GM19452 (cell line): ENCODE data around the gene KIAA1549.

Experiments used
- ATAC-seq: cut with Tn5 transposase; IDR thresholded peaks from one replicate; pipeline ENCODE4 v1.9.1; 2021; ENCODE audit not compliant: unreplicated experiment

KIAA1549 gene

GRCh38 chr7:138861051-138861450, 120.1 kb downstream of the KIAA1549 start:
- ATAC-seq: no peak

- no peak for ATAC-seq
These were observed 123.5 kb downstream of the KIAA1549 start for GRCh38 chr7:138857728-138858127.

GRCh38 chr7:138854115-138854645, 127.0 kb downstream of the KIAA1549 start:
- no peak for ATAC-seq

GRCh38 chr7:138853448-138853847, 127.7 kb downstream of the KIAA1549 start:
- no peak for ATAC-seq

- ATAC-seq: no peak
These were observed 128.7 kb downstream of the KIAA1549 start for GRCh38 chr7:138852469-138852868.

GRCh38 chr7:138849701-138850100, 131.5 kb downstream of the KIAA1549 start:
- ATAC-seq: no peak

GRCh38 chr7:138848056-138848980, 132.9 kb downstream of the KIAA1549 start:
- ATAC-seq: no peak

- ATAC-seq: no peak
These were observed 135.5 kb downstream of the KIAA1549 start for GRCh38 chr7:138845711-138846110.

- ATAC-seq: no peak
These were observed 137.3 kb downstream of the KIAA1549 start for GRCh38 chr7:138843632-138844580.

- no peak for ATAC-seq
These were observed 139.1 kb downstream of the KIAA1549 start for GRCh38 chr7:138842111-138842510.

- no peak for ATAC-seq
These were observed 143.0 kb downstream of the KIAA1549 start for GRCh38 chr7:138838166-138838565.

- ATAC-seq: no peak
These were observed 143.6 kb downstream of the KIAA1549 start for GRCh38 chr7:138837627-138838026.

GRCh38 chr7:138835087-138835486, 146.1 kb downstream of the KIAA1549 start:
- no peak for ATAC-seq

GRCh38 chr7:138834583-138834982, 146.6 kb downstream of the KIAA1549 start:
- ATAC-seq: no peak

- ATAC-seq: no peak
These were observed 147.6 kb downstream of the KIAA1549 start for GRCh38 chr7:138833596-138833995.

GRCh38 chr7:138832966-138833365, 148.2 kb downstream of the KIAA1549 start:
- no peak for ATAC-seq

- ATAC-seq: no peak
These were observed 151.9 kb downstream of the KIAA1549 start for GRCh38 chr7:138829335-138829734.

- ATAC-seq: no peak
These were observed 152.9 kb downstream of the KIAA1549 start for GRCh38 chr7:138828302-138828701.

GRCh38 chr7:138825049-138825721, 156.0 kb downstream of the KIAA1549 start:
- ATAC-seq: no peak

GRCh38 chr7:138822867-138823535, 158.2 kb downstream of the KIAA1549 start:
- no peak for ATAC-seq
